ENCODE measurements around the gene LGR6. TPM values are rescaled to one million over a fixed set of nuclear protein-coding genes. Genes with fewer than 3 reads are reported as not detected.
A peak's percentile ranks its signal among the peaks of the same experiment; 100 is the strongest.

The LGR6 gene
- total and polyA plus RNA-seq, 7 experiments from 2014 or later: 0.16 to 5.8 (median 0.33) TPM; not detected in 1

GRCh38 chr1:202156590-202156989 lies 37.0 kb upstream of the LGR6 start:
- Histone ChIP-seq H3K36me3 (ENCODE audit: control insufficient read depth in 2 of 3, insufficient read depth in 3 of 3, low read length in 3 of 3) (peaks cover 17 to 65% (median 28%) of the 10 kb centered on the region in 3 experiments), H3K27ac (ENCODE audit: low read depth, low read length) (peak overlapping the region; percentile 22)
- ATAC-seq: no peak

GRCh38 chr1:202157945-202158344 lies 35.7 kb upstream of the LGR6 start:
- H3K4me3 ChIP-seq (ENCODE audit: low read length): no peak overlapping the region
- Mint-ChIP-seq H3K36me3 (peaks cover 10 to 49% (median 17%) of the 10 kb centered on the region in 5 donors), H3K9me3 (no peaks in the 10 kb centered on the region), H3K27ac (peak overlapping the region in 8 of 9 donors; percentile 36 to 98 (median 79)), H3K27me3 (no peaks in the 10 kb centered on the region), H3K4me3 (peak overlapping the region in 6 of 10 donors; percentile 57 to 99 (median 98)), H3K4me1 (peaks cover 40 to 83% (median 71%) of the 10 kb centered on the region in 7 donors)
- no peaks in the 10 kb centered on the region for H3K27me3 ChIP-seq (ENCODE audit: control insufficient read depth in 2 of 2, insufficient read depth in 2 of 2, low read length in 2 of 2)
- intact Hi-C loops (cut with micrococcal nuclease): loop anchor here in 1 of 2 donors (5.0 kb wide), 1 partner anchor 729 kb away; the partner anchor contains the start of gene RABIF
- POLR2A ChIA-PET: interaction anchor here (1.0 kb wide), 1 partner anchor 10 kb away, joined by 3 read pairs; no protein-coding TSS in a partner anchor
- DNase-seq: no peak
- peak overlapping the region; percentile 90 for H3K27ac ChIP-seq (ENCODE audit: low read depth, low read length)
- no peaks in the 10 kb centered on the region for H3K9me3 ChIP-seq (ENCODE audit: control insufficient read depth in 2 of 3, low read length in 3 of 3)
- peaks cover 6 to 51% (median 15%) of the 10 kb centered on the region in 3 experiments for H3K36me3 ChIP-seq (ENCODE audit: control insufficient read depth in 2 of 3, insufficient read depth in 3 of 3, low read length in 3 of 3)
- H3K4me1 ChIP-seq (ENCODE audit: control insufficient read depth in 2 of 2, insufficient read depth in 2 of 2, low read length in 2 of 2): peaks cover 54 to 60% of the 10 kb centered on the region in 2 donors
- CTCF ChIA-PET: no interaction called here
- no peak for ATAC-seq

More at GRCh38 chr1:202156590-202156989, 37.0 kb upstream of the LGR6 start:
- peaks cover 34 to 69% (median 60%) of the 10 kb centered on the region in 7 donors for H3K4me1 Mint-ChIP-seq
- H3K36me3 Mint-ChIP-seq: peaks cover 10 to 52% (median 17%) of the 10 kb centered on the region in 5 donors
- ChIA-PET POLR2A (interaction anchor here (0.6 to 1.9 kb wide), 5 partner anchors 8 to 311 kb away, joined by 3 to 6 read pairs (median 3); no protein-coding TSS in a partner anchor), CTCF (interaction anchor here (0.6 to 2.7 kb wide), 4 partner anchors 21 to 159 kb away, joined by 3 to 19 read pairs (median 10); no protein-coding TSS in a partner anchor)
- Histone ChIP-seq H3K4me1 (ENCODE audit: control insufficient read depth in 2 of 2, insufficient read depth in 2 of 2, low read length in 2 of 2) (peaks cover 40 to 46% of the 10 kb centered on the region in 2 donors), H3K4me3 (ENCODE audit: low read length) (no peak overlapping the region), H3K27me3 (ENCODE audit: control insufficient read depth in 2 of 2, insufficient read depth in 2 of 2, low read length in 2 of 2) (no peaks in the 10 kb centered on the region), H3K9me3 (ENCODE audit: control insufficient read depth in 2 of 3, low read length in 3 of 3) (no peaks in the 10 kb centered on the region)
- DNase-seq: no peak
- H3K9me3 Mint-ChIP-seq: no peaks in the 10 kb centered on the region
- no peaks in the 10 kb centered on the region for H3K27me3 Mint-ChIP-seq
- peak overlapping the region in 4 of 10 donors; percentile 20 to 59 (median 36) for H3K4me3 Mint-ChIP-seq
- peak overlapping the region; percentile 19 to 87 (median 69) for H3K27ac Mint-ChIP-seq
- intact Hi-C loops (cut with micrococcal nuclease): loop anchor here in 1 of 2 donors (5.0 kb wide), 1 partner anchor 731 kb away; the partner anchor contains the start of gene RABIF

GRCh38 chr1:202158810-202159533 lies 34.6 kb upstream of the LGR6 start:
- Mint-ChIP-seq H3K9me3 (no peaks in the 10 kb centered on the region), H3K4me3 (peak overlapping the region; percentile 91 to 99 (median 98)), H3K27me3 (no peaks in the 10 kb centered on the region), H3K27ac (peak overlapping the region; percentile 97 to 99 (median 98)), H3K36me3 (peaks cover 6 to 41% (median 11%) of the 10 kb centered on the region in 5 donors), H3K4me1 (peaks cover 43 to 93% (median 78%) of the 10 kb centered on the region in 7 donors)
- POLR2A ChIA-PET: interaction anchor here (0.6 to 4.3 kb wide), 2 partner anchors 8 to 14 kb away, joined by 3 to 54 read pairs; partner anchors contain the start of gene ARL8A
- Histone ChIP-seq H3K27me3 (ENCODE audit: control insufficient read depth in 2 of 2, insufficient read depth in 2 of 2, low read length in 2 of 2) (no peaks in the 10 kb centered on the region), H3K36me3 (ENCODE audit: control insufficient read depth in 2 of 3, insufficient read depth in 3 of 3, low read length in 3 of 3) (peaks cover 6 to 41% (median 12%) of the 10 kb centered on the region in 3 experiments), H3K9me3 (ENCODE audit: control insufficient read depth in 2 of 3, low read length in 3 of 3) (no peaks in the 10 kb centered on the region), H3K4me3 (ENCODE audit: low read length) (peak overlapping the region; percentile 98), H3K4me1 (ENCODE audit: control insufficient read depth in 2 of 2, insufficient read depth in 2 of 2, low read length in 2 of 2) (peaks cover 64 to 70% of the 10 kb centered on the region in 2 donors), H3K27ac (ENCODE audit: low read depth, low read length) (peak overlapping the region; percentile 90)
- intact Hi-C loops (cut with micrococcal nuclease): loop anchor here in 1 of 2 donors (1.0 to 5.0 kb wide), 2 partner anchors 14 to 728 kb away; partner anchors contain the start of gene RABIF
- CTCF ChIA-PET: interaction anchor here (0.6 to 1.7 kb wide), 2 partner anchors 8 to 23 kb away, joined by 5 to 11 read pairs; no protein-coding TSS in a partner anchor
- DNase-seq: no peak
- no peak for ATAC-seq

- H3K27ac ChIP-seq (ENCODE audit: low read depth, low read length): peak overlapping the region; percentile 90
- intact Hi-C loops (cut with micrococcal nuclease): loop anchor here (1.0 to 10.0 kb wide), 12 partner anchors 14 to 1165 kb away; partner anchors contain the start of genes RABIF (in 2 of the 2), ARL8A (in 1 of the 2), CYB5R1 (in 1 of the 2) and PCAT6 (in 1 of the 2)
- Mint-ChIP-seq H3K27me3 (no peaks in the 10 kb centered on the region), H3K4me1 (peaks cover 47 to 98% (median 82%) of the 10 kb centered on the region in 7 donors), H3K27ac (peak overlapping the region; percentile 97 to 99 (median 98)), H3K36me3 (peaks cover 3 to 36% (median 9%) of the 10 kb centered on the region in 5 donors), H3K4me3 (peak overlapping the region; percentile 91 to 99 (median 98)), H3K9me3 (no peaks in the 10 kb centered on the region)
- H3K9me3 ChIP-seq (ENCODE audit: control insufficient read depth in 2 of 3, low read length in 3 of 3): no peaks in the 10 kb centered on the region
- POLR2A ChIA-PET: interaction anchor here (0.6 to 4.3 kb wide), 7 partner anchors 7 to 1045 kb away, joined by 3 to 54 read pairs (median 3); partner anchors contain the start of genes ARL8A and UBE2T
- CTCF ChIA-PET: interaction anchor here (0.5 to 1.7 kb wide), 14 partner anchors 8 to 190 kb away, joined by 3 to 11 read pairs (median 4); no protein-coding TSS in a partner anchor
- ATAC-seq (peak; percentile 36), DNase-seq (peak in 8 of 9 donors; percentile 43 to 73 (median 56))
- peaks cover 4 to 33% (median 6%) of the 10 kb centered on the region in 3 experiments for H3K36me3 ChIP-seq (ENCODE audit: control insufficient read depth in 2 of 3, insufficient read depth in 3 of 3, low read length in 3 of 3)
- no peaks in the 10 kb centered on the region for H3K27me3 ChIP-seq (ENCODE audit: control insufficient read depth in 2 of 2, insufficient read depth in 2 of 2, low read length in 2 of 2)
- H3K4me3 ChIP-seq (ENCODE audit: low read length): peak overlapping the region; percentile 98
- H3K4me1 ChIP-seq (ENCODE audit: control insufficient read depth in 2 of 2, insufficient read depth in 2 of 2, low read length in 2 of 2): peaks cover 71 to 78% of the 10 kb centered on the region in 2 donors
These were observed 33.8 kb upstream of the LGR6 start for GRCh38 chr1:202159534-202160371.

DNA sequence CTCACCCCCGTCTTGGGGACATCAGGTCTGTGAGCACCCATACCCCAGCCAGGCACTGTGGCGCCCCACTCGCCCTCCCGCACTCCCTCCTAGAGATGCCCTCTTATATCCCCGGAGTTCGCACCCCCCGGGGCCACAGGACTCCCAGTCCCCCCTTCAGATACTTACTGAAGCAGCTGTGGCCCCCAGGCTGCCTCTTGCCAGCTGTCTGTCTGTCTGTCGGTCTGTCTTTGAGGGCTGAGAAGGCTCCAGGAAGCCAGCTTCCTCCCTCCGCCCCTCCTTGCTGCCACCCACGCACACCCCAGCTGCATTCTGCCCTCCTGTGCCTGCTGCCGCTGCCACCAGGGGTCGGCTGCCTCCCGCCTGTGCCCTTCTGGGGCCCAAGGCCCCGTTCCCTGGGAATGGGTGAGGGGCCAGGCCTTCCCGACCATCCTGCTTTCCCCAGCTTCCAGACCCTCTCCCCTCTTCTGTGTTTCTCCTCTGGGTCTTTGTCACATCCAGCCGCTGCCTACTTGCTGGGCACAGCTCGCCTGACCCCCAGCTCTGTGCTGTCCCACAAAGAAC lies 33.1 kb upstream of the LGR6 start, which contains the start of gene PTPN7:
Gene PTPN7 (minus strand): TSS at position 226 of the 564 bp plus-strand sequence. CDS start 1,200 bp downstream, outside the sequence.
- Mint-ChIP-seq H3K9me3 (no peaks in the 10 kb centered on the region), H3K4me1 (peaks cover 47 to 98% (median 82%) of the 10 kb centered on the region in 7 donors), H3K27me3 (no peaks in the 10 kb centered on the region), H3K4me3 (peak within 1 kb of the TSS; percentile 91 to 99 (median 98)), H3K27ac (peak within 1 kb of the TSS; percentile 97 to 99 (median 98)), H3K36me3 (peaks cover 0 to 30% (median 6%) of the 10 kb centered on the region in 5 donors)
- Histone ChIP-seq H3K4me3 (ENCODE audit: low read length) (peak within 1 kb of the TSS; percentile 98), H3K27me3 (ENCODE audit: control insufficient read depth in 2 of 2, insufficient read depth in 2 of 2, low read length in 2 of 2) (no peaks in the 10 kb centered on the region), H3K4me1 (ENCODE audit: control insufficient read depth in 2 of 2, insufficient read depth in 2 of 2, low read length in 2 of 2) (peaks cover 77 to 84% of the 10 kb centered on the region in 2 donors), H3K27ac (ENCODE audit: low read depth, low read length) (peak within 1 kb of the TSS; percentile 90), H3K9me3 (ENCODE audit: control insufficient read depth in 2 of 3, low read length in 3 of 3) (no peaks in the 10 kb centered on the region), H3K36me3 (ENCODE audit: control insufficient read depth in 2 of 3, insufficient read depth in 3 of 3, low read length in 3 of 3) (peaks cover 0 to 26% (median 3%) of the 10 kb centered on the region in 3 experiments)
- POLR2A ChIA-PET: interaction anchor here (0.9 to 4.3 kb wide), 4 partner anchors 8 to 1046 kb away, joined by 3 to 54 read pairs (median 4); partner anchors contain the start of genes ARL8A and UBE2T
- CTCF ChIA-PET: interaction anchor here (0.5 to 1.7 kb wide), 14 partner anchors 9 to 191 kb away, joined by 3 to 11 read pairs (median 4); no protein-coding TSS in a partner anchor
- ATAC-seq: peak; percentile 80
- peak; percentile 58 to 84 (median 80) for DNase-seq
- intact Hi-C loops (cut with micrococcal nuclease): loop anchor here (1.0 to 10.0 kb wide), 10 partner anchors 16 to 1164 kb away; partner anchors contain the start of genes ARL8A (in 1 of the 2), CYB5R1 (in 1 of the 2), PCAT6 (in 1 of the 2) and RABIF (in 1 of the 2)
